HuH-7.5 (cell line): ENCODE data around the gene KPNA1.
A peak's percentile ranks its signal among the peaks of the same experiment; 100 is the strongest.

Experiments used
- DNase-seq: peaks from one replicate; pipeline ENCODE4 v3.0.0; 2011; ENCODE audit warnings: low spot score

KPNA1 gene

GRCh38 chr3:122382888-122383666 is 131.7 kb downstream of the KPNA1 start, which contains the start of gene MIX23:
Gene MIX23 (minus strand): TSS chr3:122383231. CDS start chr3:122383224, 7 bp downstream.
- DNase-seq = peak; percentile 82

- DNase-seq = no peak
Measured at GRCh38 chr3:122377975-122378374, 136.8 kb downstream of the KPNA1 start.

GRCh38 chr3:122374034-122374433 is 140.7 kb downstream of the KPNA1 start:
- DNase-seq = no peak
